Spleen (tissue), 7 donors: ENCODE measurements around the gene MGA.

Source experiments
- POLR2A ChIP-seq, 3 donors: fragments of 450-650 bp; IDR thresholded peaks; one replicate each; pipeline ENCODE4 v1.5.1; 2017; ENCODE audit warnings: antibody characterized with exemption in 3 of 3, mild to moderate bottlenecking in 1 of 3
- POLR2AphosphoS5 ChIP-seq, 3 donors: sonication (generic); formaldehyde crosslinking; IDR thresholded peaks; one replicate each; pipeline ENCODE4 v1.5.1; 2017; ENCODE audit warnings: antibody characterized with exemption in 3 of 3
- TF ChIP-seq, protein P1 (sequence below), 11 experiments: fragments of 200-600 bp in 7 of 11; fragments of 450-650 bp in 4 of 11; sonication (generic) in 4 of 11; IDR thresholded peaks in 8 of 11; conservative IDR thresholded peaks in 3 of 11; 1 replicate in 7 of 11; 2 replicates in 4 of 11; pipeline versions ENCODE4 v1.4.0 to v1.8.0; 2016 to 2021; ENCODE audit warnings: antibody characterized with exemption in 11 of 11, inconsistent platforms in 4 of 11, mild to moderate bottlenecking in 1 of 11
- donor health status: DM: no; HTN: no; CAD: no; lungs with moderate emphysema.
- donor health status: DM: no; HTN: no; CAD: no.
- donor health status: DM: no; HTN: no; CAD: no.

DNA sequence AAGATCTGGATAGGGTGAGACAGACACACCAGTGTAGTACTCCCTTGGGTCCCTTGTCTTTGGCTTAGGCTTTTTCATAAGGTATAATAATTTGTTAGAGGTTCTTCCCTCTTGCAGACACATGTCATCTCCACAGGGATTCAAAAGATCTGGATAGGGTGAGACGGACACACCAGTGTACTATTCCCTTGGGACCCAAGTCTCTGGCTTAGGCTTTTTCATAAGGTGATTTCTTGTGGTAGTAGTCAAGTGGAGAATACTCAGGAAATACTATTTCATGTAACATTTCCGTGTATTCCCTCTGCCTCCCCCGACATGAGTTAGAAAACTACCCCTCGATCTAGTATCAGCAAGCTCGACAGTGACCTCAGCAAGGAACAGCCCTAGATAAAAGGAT is 113.1 kb downstream of the MGA start:
- TF ChIP-seq, protein P1, sequence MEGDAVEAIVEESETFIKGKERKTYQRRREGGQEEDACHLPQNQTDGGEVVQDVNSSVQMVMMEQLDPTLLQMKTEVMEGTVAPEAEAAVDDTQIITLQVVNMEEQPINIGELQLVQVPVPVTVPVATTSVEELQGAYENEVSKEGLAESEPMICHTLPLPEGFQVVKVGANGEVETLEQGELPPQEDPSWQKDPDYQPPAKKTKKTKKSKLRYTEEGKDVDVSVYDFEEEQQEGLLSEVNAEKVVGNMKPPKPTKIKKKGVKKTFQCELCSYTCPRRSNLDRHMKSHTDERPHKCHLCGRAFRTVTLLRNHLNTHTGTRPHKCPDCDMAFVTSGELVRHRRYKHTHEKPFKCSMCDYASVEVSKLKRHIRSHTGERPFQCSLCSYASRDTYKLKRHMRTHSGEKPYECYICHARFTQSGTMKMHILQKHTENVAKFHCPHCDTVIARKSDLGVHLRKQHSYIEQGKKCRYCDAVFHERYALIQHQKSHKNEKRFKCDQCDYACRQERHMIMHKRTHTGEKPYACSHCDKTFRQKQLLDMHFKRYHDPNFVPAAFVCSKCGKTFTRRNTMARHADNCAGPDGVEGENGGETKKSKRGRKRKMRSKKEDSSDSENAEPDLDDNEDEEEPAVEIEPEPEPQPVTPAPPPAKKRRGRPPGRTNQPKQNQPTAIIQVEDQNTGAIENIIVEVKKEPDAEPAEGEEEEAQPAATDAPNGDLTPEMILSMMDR (IDR thresholded peaks at IDR 0.05 in 8 of 11, conservative IDR thresholded peaks at IDR 0.05 in 3 of 11) = no peak
- TF ChIP-seq POLR2A (IDR thresholded peaks at IDR 0.05) = no peak
- TF ChIP-seq POLR2AphosphoS5 (IDR thresholded peaks at IDR 0.05) = no peak
